Stomach (tissue), 9 donors: ENCODE measurements around the gene FERMT3. TPM values are rescaled to one million over a fixed set of nuclear protein-coding genes. Genes with fewer than 3 reads are reported as not detected.
A peak's percentile ranks its signal among the peaks of the same experiment; 100 is the strongest.

Experiments
- DNase-seq, 2 donors: peaks; one replicate each; pipeline versions ENCODE4 v3.0.0 to v3.0.0-alpha.2; 2013 to 2019
- H3K27ac ChIP-seq, 5 donors: fragments of 200-600 bp in 4 of 5; sonication (generic) in 4 of 5; one replicate each; pipeline ENCODE4 v1.5.1; 2013 to 2019; ENCODE audit warnings: mild to moderate bottlenecking in 1 of 5, moderate library complexity in 1 of 5
- H3K27me3 ChIP-seq, 3 donors: fragments of 200-600 bp; sonication (generic); one replicate each; pipeline ENCODE4 v1.5.1; 2017 to 2019; ENCODE audit warnings: mixed run types in 1 of 3
- H3K36me3 ChIP-seq, 4 donors: fragments of 200-600 bp; sonication (generic); 1 replicate in 3 of 4; 2 replicates in 1 of 4; pipeline ENCODE4 v1.5.1; 2016 to 2019
- H3K4me1 ChIP-seq, 4 donors: fragments of 200-600 bp; sonication (generic); one replicate each; pipeline ENCODE4 v1.5.1; 2016 to 2019
- H3K4me3 ChIP-seq, 4 donors: fragments of 200-600 bp; sonication (generic) in 3 of 4; one replicate each; pipeline ENCODE4 v1.5.1; 2016 to 2019; ENCODE audit warnings: mild to moderate bottlenecking in 1 of 4
- H3K9me3 ChIP-seq, 4 donors: fragments of 200-600 bp; sonication (generic); one replicate each; pipeline ENCODE4 v1.5.1; 2016 to 2019
- EP300 ChIP-seq: sonication (generic); formaldehyde crosslinking; IDR thresholded peaks from one replicate; pipeline ENCODE4 v1.6.1; 2017; ENCODE audit warnings: antibody characterized with exemption
- POLR2A ChIP-seq, 4 donors: fragments of 450-650 bp; IDR thresholded peaks; one replicate each; pipeline ENCODE4 v1.6.1; 2016; ENCODE audit warnings: antibody characterized with exemption in 4 of 4, control low read depth in 2 of 4, mild to moderate bottlenecking in 1 of 4, moderate library complexity in 1 of 4
- POLR2AphosphoS5 ChIP-seq, 3 donors: sonication (generic); formaldehyde crosslinking; IDR thresholded peaks; one replicate each; pipeline ENCODE4 v1.6.1; 2016; ENCODE audit warnings: antibody characterized with exemption in 3 of 3
- whole genome bisulfite sequencing, 5 donors: extraction: QIAGEN DNeasy Blood & Tissue Kit in 3 of 5; methylation state at CpG; one replicate each; pipeline versions ENCODE4 v1.1.5 to v1.1.7; 2013 to 2018; 5-methylcytosine and 5-hydroxymethylcytosine counted together
- intact Hi-C: fragments of 100-400 bp; cut with DNase I; formaldehyde crosslinking; loops from one replicate; pipeline ENCODE4 v1.15.1; 2023; ENCODE audit warnings: low total_unique reads
- polyA plus RNA-seq, 3 donors: library from polyadenylated mRNA; stranded (reverse); fragments of 200-250 nt; gene quantifications; one replicate each; pipeline ENCODE4 v1.2.3, GENCODE V29; 2013
- total RNA-seq, 5 donors: library from RNA; depleted of rRNA; stranded (reverse); fragments of >200 nt; gene quantifications; one replicate each; pipeline versions ENCODE4 v1.1.0 to v1.2.3, GENCODE V29; 2014 to 2016
- TF ChIP-seq, protein P1 (sequence below), 7 experiments: fragments of 450-650 bp in 4 of 7; fragments of 200-600 bp in 3 of 7; sonication (generic) in 3 of 7; IDR thresholded peaks; one replicate each; pipeline ENCODE4 v1.5.1; 2016 to 2019; ENCODE audit warnings: antibody characterized with exemption in 7 of 7, control low read depth in 2 of 7, mild to moderate bottlenecking in 1 of 7
- donor health status: healthy with polysubstance abuse.
- donor health status: Bipolar disorder and iron deficiency.
- donor health status: healthy.

Gene FERMT3
- total and polyA plus RNA-seq, 8 donors: 11.9 to 31.9 (median 18.7) TPM

DNA sequence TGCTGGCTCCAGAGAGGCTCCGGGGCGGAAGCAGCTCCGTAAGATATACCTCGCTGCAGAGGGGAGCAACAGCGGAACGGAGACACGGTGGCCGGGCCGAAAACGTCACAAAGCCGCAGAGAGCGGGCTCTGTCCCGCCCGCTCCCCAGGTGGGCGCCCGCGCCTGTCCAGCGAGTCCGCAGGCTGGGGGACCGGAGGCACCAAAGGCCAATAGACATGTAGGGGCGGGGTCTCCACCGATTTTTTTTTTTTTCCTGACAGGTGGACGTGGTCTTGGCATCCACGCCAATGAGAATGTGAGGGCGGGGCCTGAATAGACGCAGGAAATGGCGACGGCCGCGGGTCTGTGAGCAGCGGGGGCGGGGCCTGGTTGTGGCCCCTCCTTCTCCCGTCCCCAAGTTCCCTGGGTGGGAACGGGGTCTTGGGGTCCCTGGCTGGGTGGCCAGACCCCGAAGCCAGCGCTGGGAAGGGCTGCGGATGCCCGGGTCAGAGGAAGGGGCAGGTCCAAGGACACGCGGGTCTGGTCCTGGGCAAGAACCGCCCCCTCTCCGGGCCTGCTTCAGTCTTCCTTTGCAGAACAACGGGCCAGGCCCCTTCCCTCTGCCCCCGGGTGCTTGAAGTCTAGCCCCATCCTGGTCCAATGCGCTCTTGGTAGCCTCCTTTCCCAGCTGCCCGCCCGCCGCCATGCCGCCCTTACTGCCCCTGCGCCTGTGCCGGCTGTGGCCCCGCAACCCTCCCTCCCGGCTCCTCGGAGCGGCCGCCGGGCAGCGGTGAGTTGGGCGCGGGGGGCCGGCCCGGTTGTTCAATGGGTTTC lies 23.9 kb downstream of the FERMT3 start, which contains the start of gene DNAJC4:
DNAJC4 (plus strand) TSS at position 378 of the 814 bp plus-strand sequence; CDS start at position 685, 307 bp downstream.
- DNase-seq: peak; percentile 96 to 98
- Histone ChIP-seq H3K27ac (peak within 1 kb of the TSS; percentile 91 to 96 (median 94)), H3K27me3 (no peaks in the 10 kb centered on the region), H3K9me3 (no peaks in the 10 kb centered on the region), H3K4me3 (peak within 1 kb of the TSS; percentile 66 to 73 (median 70)), H3K36me3 (no peaks in the 10 kb centered on the region), H3K4me1 (peaks cover 55 to 80% (median 78%) of the 10 kb centered on the region in 4 donors)
- 0 to 2% (median 0%) methylated on average over 43 to 62 of the region's 62 CpGs for WGBS, 5 donors
- TF ChIP-seq, protein P1, sequence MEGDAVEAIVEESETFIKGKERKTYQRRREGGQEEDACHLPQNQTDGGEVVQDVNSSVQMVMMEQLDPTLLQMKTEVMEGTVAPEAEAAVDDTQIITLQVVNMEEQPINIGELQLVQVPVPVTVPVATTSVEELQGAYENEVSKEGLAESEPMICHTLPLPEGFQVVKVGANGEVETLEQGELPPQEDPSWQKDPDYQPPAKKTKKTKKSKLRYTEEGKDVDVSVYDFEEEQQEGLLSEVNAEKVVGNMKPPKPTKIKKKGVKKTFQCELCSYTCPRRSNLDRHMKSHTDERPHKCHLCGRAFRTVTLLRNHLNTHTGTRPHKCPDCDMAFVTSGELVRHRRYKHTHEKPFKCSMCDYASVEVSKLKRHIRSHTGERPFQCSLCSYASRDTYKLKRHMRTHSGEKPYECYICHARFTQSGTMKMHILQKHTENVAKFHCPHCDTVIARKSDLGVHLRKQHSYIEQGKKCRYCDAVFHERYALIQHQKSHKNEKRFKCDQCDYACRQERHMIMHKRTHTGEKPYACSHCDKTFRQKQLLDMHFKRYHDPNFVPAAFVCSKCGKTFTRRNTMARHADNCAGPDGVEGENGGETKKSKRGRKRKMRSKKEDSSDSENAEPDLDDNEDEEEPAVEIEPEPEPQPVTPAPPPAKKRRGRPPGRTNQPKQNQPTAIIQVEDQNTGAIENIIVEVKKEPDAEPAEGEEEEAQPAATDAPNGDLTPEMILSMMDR (IDR thresholded peaks at IDR 0.05): no peak
- TF ChIP-seq POLR2AphosphoS5 (IDR thresholded peaks at IDR 0.05): peak in 2 of 3 donors; percentile 50 to 61
- TF ChIP-seq POLR2A (IDR thresholded peaks at IDR 0.05): no peak
- no peak for TF ChIP-seq EP300
- intact Hi-C loops: no loop called here

DNA sequence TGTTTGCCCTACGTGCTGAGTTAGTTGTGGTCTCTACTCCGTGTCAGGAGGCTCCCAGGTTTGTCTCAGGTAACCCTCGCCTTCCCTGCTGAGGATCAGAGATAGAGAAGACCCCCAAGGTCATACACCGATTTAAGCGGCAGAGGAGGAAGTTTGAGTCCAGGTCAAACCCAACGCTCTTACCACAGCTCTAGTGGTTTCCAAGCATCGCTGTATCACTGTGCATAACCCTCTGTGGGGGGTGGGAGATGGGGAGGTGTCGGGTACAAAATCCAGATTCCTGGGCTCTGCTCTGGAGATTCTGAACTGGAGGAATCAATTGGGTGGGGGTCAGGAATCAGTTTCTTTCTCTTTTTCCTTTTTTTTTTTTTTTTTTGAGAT lies 24.5 kb downstream of the FERMT3 start:
- no peak for DNase-seq
- intact Hi-C loops: no loop called here

DNA sequence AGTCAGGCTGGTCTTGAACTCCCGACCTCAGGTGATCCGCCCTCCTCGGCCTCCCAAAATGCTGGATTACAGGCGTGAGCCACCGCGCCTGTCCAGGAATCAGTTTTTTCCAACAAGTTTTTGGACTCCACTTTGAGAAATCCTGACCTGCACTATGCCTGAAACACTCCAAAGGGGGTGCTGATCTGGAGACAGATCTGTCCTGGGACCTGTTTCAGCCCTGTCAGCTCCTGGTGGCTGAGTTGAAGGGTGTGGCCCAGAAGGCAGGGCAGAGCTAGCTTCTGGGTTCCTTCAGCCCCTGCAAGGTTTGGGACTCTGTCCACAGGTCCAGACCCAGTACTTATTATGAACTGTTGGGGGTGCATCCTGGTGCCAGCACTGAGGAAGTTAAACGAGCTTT lies 25.0 kb downstream of the FERMT3 start:
- intact Hi-C loops: no loop called here
- no peak for DNase-seq
- Histone ChIP-seq H3K4me3 (peak overlapping the region in 1 of 4 donors; percentile 68), H3K36me3 (peaks cover 0 to 1% (median 0%) of the 10 kb centered on the region in 4 donors), H3K4me1 (peaks cover 60 to 88% (median 83%) of the 10 kb centered on the region in 4 donors), H3K27me3 (no peaks in the 10 kb centered on the region), H3K27ac (peak overlapping the region in 3 of 5 donors; percentile 14 to 95 (median 94)), H3K9me3 (no peaks in the 10 kb centered on the region)
- TF ChIP-seq POLR2A (IDR thresholded peaks at IDR 0.05): no peak
- no peak for TF ChIP-seq POLR2AphosphoS5 (IDR thresholded peaks at IDR 0.05)
- TF ChIP-seq, protein P1 (IDR thresholded peaks at IDR 0.05): no peak
- no peak for TF ChIP-seq EP300
- 71 to 86% (median 81%) methylated on average over 7 of the region's 7 CpGs for WGBS, 5 donors

More for the DNA sequence above, 24.5 kb downstream of the FERMT3 start:
- H3K27me3 ChIP-seq: no peaks in the 10 kb centered on the region
- WGBS, 5 donors: 4 to 11% (median 8%) methylated on average over 8 of the region's 8 CpGs
- H3K9me3 ChIP-seq: no peaks in the 10 kb centered on the region
- H3K4me3 ChIP-seq: peak overlapping the region; percentile 66 to 73 (median 70)
- TF ChIP-seq, protein P1 (IDR thresholded peaks at IDR 0.05): no peak
- TF ChIP-seq POLR2A (IDR thresholded peaks at IDR 0.05): no peak
- TF ChIP-seq EP300: no peak
- TF ChIP-seq POLR2AphosphoS5 (IDR thresholded peaks at IDR 0.05): no peak
- H3K36me3 ChIP-seq: no peaks in the 10 kb centered on the region
- H3K4me1 ChIP-seq: peaks cover 58 to 83% (median 80%) of the 10 kb centered on the region in 4 donors
- H3K27ac ChIP-seq: peak overlapping the region; percentile 91 to 96 (median 94)

DNA sequence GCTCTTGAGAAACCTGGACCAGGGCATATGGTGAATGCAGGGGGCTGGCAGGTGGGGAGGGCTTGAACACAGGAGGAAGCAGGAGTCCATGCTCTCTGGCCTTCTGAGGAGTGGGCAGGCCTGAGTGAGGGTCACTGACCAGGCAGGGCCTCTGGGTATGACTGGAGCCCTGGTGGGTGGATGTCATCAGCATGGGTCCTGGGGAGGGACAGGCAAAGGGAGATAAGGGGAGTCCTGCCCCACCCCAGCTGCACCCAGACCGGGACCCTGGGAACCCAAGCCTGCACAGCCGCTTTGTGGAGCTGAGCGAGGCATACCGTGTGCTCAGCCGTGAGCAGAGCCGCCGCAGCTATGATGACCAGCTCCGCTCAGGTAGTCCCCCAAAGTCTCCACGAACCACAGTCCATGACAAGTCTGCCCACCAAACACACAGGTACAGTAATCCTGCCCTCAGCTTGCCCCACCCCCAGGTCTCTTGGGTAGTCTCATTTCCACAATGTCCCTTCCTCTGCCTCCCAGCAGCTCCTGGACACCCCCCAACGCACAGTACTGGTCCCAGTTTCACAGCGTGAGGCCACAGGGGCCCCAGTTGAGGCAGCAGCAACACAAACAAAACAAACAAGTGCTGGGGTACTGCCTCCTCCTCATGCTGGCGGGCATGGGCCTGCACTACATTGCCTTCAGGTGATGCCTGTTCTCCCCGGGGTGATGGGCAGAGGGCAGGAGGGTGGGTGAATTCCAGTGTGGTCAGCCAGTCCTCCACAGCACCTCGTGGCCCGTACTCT lies 25.9 kb downstream of the FERMT3 start:
- no peak for DNase-seq
- TF ChIP-seq POLR2A (IDR thresholded peaks at IDR 0.05) (no peak), POLR2AphosphoS5 (IDR thresholded peaks at IDR 0.05) (no peak), EP300 (no peak)
- TF ChIP-seq, protein P1 (IDR thresholded peaks at IDR 0.05): no peak
- H3K9me3 ChIP-seq: no peaks in the 10 kb centered on the region
- 68 to 83% (median 79%) methylated on average over 9 to 15 of the region's 15 CpGs for WGBS, 5 donors
- peaks cover 53 to 88% (median 83%) of the 10 kb centered on the region in 4 donors for H3K4me1 ChIP-seq
- intact Hi-C loops: no loop called here
- H3K27me3 ChIP-seq: no peaks in the 10 kb centered on the region
- peak overlapping the region in 3 of 5 donors; percentile 26 to 95 (median 94) for H3K27ac ChIP-seq
- H3K36me3 ChIP-seq: peaks cover 0 to 9% (median 4%) of the 10 kb centered on the region in 4 donors
- peak overlapping the region in 1 of 4 donors; percentile 9 for H3K4me3 ChIP-seq
